GM12865 (cell line): Measurements from ENCODE around the gene EHD4.

Experiments used
- DNase-seq: peaks from one replicate; pipeline ENCODE4 v3.0.0; 2010; ENCODE audit warnings: low read depth
- H3K4me3 ChIP-seq: 2 replicates; pipeline ENCODE4 v1.5.1; 2011; ENCODE audit warnings: mild to moderate bottlenecking, low read depth, low read length, control low read depth
- CTCF ChIP-seq: IDR thresholded peaks from 2 replicates; pipeline ENCODE4 v1.5.1; 2011; ENCODE audit warnings: low read length, control low read depth, low read depth, inconsistent platforms; ENCODE audit not compliant: insufficient read depth; ENCODE audit errors: missing control alignments

The EHD4 gene

DNA sequence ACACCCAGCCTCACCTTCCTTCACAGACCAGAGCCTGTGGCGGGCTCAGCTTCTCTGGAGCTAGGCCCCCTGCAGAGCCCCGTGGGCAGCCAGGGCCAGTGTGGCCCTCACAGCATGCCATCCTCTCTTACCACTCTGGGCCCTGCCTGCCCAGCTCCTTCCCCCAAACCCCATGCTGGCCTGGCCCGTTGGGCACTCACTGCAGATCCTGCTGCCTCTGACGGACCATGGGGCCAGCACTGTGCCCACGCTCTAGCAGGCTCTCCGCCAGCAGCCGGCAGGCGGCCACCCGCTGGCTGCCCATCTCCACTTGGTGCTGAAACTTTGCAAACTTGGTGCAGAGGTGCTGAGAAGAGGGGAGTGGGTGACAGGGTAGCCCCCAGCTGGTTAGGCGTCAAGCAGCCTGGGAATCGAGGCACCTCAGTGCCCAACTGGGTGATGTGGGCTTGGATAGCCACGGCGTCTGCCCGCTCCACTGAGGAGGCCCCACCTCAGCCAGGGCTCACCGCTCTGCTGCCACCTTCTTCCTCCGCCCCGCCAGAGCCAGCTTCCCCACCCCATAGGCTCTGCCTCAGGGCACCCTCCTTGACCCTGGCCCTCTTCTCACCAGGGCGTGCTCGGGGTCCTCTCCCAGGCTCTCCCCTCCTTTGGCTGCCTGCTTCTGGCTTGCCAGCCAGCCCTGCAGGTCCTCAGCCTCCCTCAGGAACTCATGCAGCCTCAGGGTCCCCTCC is 101.0 kb downstream of the EHD4 start:
- DNase-seq, result no peak
- no peak overlapping the region for H3K4me3 ChIP-seq
- TF ChIP-seq CTCF, result no peak

GRCh38 chr15:41870689-41871081 is 101.7 kb downstream of the EHD4 start:
- no peak for TF ChIP-seq CTCF
- DNase-seq, result no peak
- no peak overlapping the region for H3K4me3 ChIP-seq

DNA sequence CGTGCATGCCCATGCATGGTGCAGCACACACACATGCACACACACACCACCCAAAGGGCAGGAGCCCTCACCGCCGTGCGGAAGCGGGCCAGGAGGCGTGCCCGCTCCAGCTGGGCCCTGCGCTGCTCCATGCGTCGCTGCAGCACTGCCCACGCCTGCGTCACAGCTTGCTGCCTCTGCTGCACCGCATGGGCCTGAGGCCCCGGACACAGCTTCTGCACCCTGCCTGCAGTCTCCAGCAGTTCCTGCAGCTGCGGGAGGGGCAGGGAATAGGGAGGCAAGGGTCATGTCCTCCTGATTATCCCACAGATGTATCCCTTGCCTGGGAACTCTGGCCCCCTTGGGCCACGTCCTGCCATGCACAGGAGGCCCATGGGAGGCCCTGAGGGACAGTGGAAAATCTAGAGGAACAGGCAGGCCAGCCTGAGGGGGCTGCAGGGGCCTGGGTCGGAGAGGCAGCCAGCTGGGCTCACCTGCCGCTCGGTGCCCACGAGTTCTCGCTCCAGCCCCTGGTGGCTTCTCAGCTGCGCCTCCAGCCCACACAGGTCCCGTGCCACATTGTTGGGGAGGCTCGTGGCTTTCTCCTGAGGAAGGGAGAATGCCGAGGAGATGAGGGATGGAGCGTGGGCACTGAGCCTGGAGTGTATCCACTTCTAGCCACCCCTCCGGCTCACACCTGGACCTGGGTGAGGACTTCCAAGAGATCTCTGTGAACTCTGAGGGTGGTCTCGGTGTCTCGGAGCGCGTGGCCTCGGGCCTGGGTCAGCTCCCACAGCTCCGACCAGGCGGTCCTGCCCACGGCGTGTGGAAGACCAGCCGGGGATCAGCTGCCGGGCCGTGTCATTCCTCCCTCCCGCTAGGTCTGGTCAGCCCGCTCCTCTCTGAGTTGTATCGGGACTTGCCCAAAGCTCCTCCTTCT is 102.3 kb downstream of the EHD4 start:
- no peak overlapping the region for H3K4me3 ChIP-seq
- DNase-seq, result no peak
- TF ChIP-seq CTCF, result no peak

DNA sequence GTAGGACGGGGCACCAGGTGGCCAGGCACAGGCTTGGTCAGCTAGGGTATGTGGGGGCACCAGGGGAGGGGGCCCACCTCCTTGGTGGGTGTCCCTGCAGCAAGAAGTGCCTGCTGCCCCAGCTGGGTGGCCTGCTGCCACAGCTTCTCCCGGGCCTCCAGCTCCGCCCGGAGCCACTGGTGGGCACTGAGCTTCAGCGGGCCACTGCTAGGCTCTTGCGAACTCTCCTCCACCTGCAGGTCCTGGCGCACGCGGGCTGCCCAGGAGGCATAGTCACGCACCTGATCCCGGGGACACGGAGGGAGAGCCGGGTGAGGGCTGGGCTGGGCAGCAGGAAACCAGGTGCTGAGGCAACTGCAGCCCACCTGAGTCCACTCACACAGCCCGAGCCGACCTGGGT is 104.0 kb downstream of the EHD4 start:
- H3K4me3 ChIP-seq, result no peak overlapping the region
- DNase-seq, result no peak
- no peak for TF ChIP-seq CTCF

GRCh38 chr15:41866872-41867579 is 105.3 kb downstream of the EHD4 start:
- H3K4me3 ChIP-seq, result no peak overlapping the region
- no peak for DNase-seq
- TF ChIP-seq CTCF, result no peak

- no peak for DNase-seq
- TF ChIP-seq CTCF, result no peak
- H3K4me3 ChIP-seq, result no peak overlapping the region
These were observed 106.1 kb downstream of the EHD4 start for GRCh38 chr15:41866263-41866703.
